ENCODE results near the gene UGCG.

The UGCG gene

GRCh38 chr9:111969622-111970021 lies 73.0 kb downstream of the UGCG start:
- Histone ChIP-seq H2AFZ (ENCODE audit: low read depth, low read length, severe bottlenecking) (no peak overlapping the region), H3K4me2 (ENCODE audit: low read depth, low read length, poor library complexity, severe bottlenecking) (no peak overlapping the region), H3K9me3 (ENCODE audit: insufficient read depth, low read length) (no peaks in the 10 kb centered on the region), H3K36me3 (ENCODE audit: low read length) (no peaks in the 10 kb centered on the region), H3K27me3 (ENCODE audit: low read length) (no peaks in the 10 kb centered on the region), H3F3A (ENCODE audit: insufficient read depth) (no peaks in the 10 kb centered on the region), H3K79me2 (ENCODE audit: insufficient read depth, low read length) (no peaks in the 10 kb centered on the region), H3K27ac (ENCODE audit: low read depth, low read length) (no peak overlapping the region), H3K9me2 (replicated peaks; ENCODE audit: insufficient read depth, low read length) (no peaks in the 10 kb centered on the region), H3K9ac (ENCODE audit: low read length) (no peak overlapping the region), H4K20me1 (ENCODE audit: low read depth, low read length) (no peaks in the 10 kb centered on the region), H3K4me3 (ENCODE audit: insufficient read depth, low read length, poor library complexity, severe bottlenecking) (no peak overlapping the region)
- TF ChIP-seq CTCF (IDR thresholded peaks at IDR 0.05; ENCODE audit: insufficient read depth, low read length, poor library complexity, severe bottlenecking) (no peak), EZH2phosphoT487 (conservative IDR thresholded peaks at IDR 0.05; ENCODE audit: low read length) (no peak)

- no peaks in the 10 kb centered on the region for H3K79me2 ChIP-seq (ENCODE audit: insufficient read depth, low read length)
- TF ChIP-seq CTCF (IDR thresholded peaks at IDR 0.05; ENCODE audit: insufficient read depth, low read length, poor library complexity, severe bottlenecking) (no peak), EZH2phosphoT487 (conservative IDR thresholded peaks at IDR 0.05; ENCODE audit: low read length) (no peak)
- no peak overlapping the region for H2AFZ ChIP-seq (ENCODE audit: low read depth, low read length, severe bottlenecking)
- H3K27me3 ChIP-seq (ENCODE audit: low read length) = no peaks in the 10 kb centered on the region
- H3K9me3 ChIP-seq (ENCODE audit: insufficient read depth, low read length) = no peaks in the 10 kb centered on the region
- H3K27ac ChIP-seq (ENCODE audit: low read depth, low read length) = no peak overlapping the region
- H3K9ac ChIP-seq (ENCODE audit: low read length) = no peak overlapping the region
- no peaks in the 10 kb centered on the region for H3K36me3 ChIP-seq (ENCODE audit: low read length)
- H3K4me3 ChIP-seq (ENCODE audit: insufficient read depth, low read length, poor library complexity, severe bottlenecking) = no peak overlapping the region
- no peaks in the 10 kb centered on the region for H3F3A ChIP-seq (ENCODE audit: insufficient read depth)
- H3K9me2 ChIP-seq (replicated peaks; ENCODE audit: insufficient read depth, low read length) = no peaks in the 10 kb centered on the region
- no peaks in the 10 kb centered on the region for H4K20me1 ChIP-seq (ENCODE audit: low read depth, low read length)
- H3K4me2 ChIP-seq (ENCODE audit: low read depth, low read length, poor library complexity, severe bottlenecking) = no peak overlapping the region
These were observed 74.2 kb downstream of the UGCG start for GRCh38 chr9:111970827-111971226.

GRCh38 chr9:111974092-111974681 lies 77.6 kb downstream of the UGCG start:
- Histone ChIP-seq H3K9ac (ENCODE audit: low read length) (no peak overlapping the region), H3K79me2 (ENCODE audit: insufficient read depth, low read length) (no peaks in the 10 kb centered on the region), H3K9me2 (replicated peaks; ENCODE audit: insufficient read depth, low read length) (no peaks in the 10 kb centered on the region), H2AFZ (ENCODE audit: low read depth, low read length, severe bottlenecking) (no peak overlapping the region), H3K36me3 (ENCODE audit: low read length) (no peaks in the 10 kb centered on the region), H3K27me3 (ENCODE audit: low read length) (no peaks in the 10 kb centered on the region), H3K4me2 (ENCODE audit: low read depth, low read length, poor library complexity, severe bottlenecking) (no peak overlapping the region), H3K4me3 (ENCODE audit: insufficient read depth, low read length, poor library complexity, severe bottlenecking) (no peak overlapping the region), H3F3A (ENCODE audit: insufficient read depth) (no peaks in the 10 kb centered on the region), H4K20me1 (ENCODE audit: low read depth, low read length) (no peaks in the 10 kb centered on the region), H3K9me3 (ENCODE audit: insufficient read depth, low read length) (no peaks in the 10 kb centered on the region), H3K27ac (ENCODE audit: low read depth, low read length) (no peak overlapping the region)
- TF ChIP-seq CTCF (IDR thresholded peaks at IDR 0.05; ENCODE audit: insufficient read depth, low read length, poor library complexity, severe bottlenecking) = no peak
- TF ChIP-seq EZH2phosphoT487 (conservative IDR thresholded peaks at IDR 0.05; ENCODE audit: low read length) = no peak

All from SU-DHL-6 (cell line).